ENCODE data around the gene ZMAT3.

Gene ZMAT3

DNA sequence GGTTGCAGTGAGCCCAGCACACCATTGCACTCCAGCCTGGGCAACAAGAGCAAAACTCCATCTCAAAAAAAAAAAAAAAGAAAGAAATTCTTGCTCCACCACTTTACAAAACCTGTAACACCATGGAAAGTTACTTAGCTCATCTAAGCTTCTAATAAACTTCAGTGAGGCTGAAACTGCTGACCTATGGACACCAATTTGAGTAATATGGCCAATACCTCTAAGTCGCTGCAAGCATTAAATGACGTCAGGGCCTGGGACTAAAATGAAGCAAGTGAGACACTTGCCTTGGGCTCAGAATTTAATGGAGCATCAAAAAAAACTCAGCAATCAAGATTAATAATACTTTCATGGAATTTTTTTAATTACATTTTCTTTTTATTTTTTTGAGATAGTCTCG, 42.5 kb downstream of the ZMAT3 start:
- in situ Hi-C loops (cut with HindIII; ENCODE audit: low sequenced_read_pairs), result no loop called here
- no peak overlapping the region for H3K4me3 ChIP-seq (ENCODE audit: low read depth, low read length)
- no peak for DNase-seq (ENCODE audit: low read depth)
- TF ChIP-seq, protein P1, sequence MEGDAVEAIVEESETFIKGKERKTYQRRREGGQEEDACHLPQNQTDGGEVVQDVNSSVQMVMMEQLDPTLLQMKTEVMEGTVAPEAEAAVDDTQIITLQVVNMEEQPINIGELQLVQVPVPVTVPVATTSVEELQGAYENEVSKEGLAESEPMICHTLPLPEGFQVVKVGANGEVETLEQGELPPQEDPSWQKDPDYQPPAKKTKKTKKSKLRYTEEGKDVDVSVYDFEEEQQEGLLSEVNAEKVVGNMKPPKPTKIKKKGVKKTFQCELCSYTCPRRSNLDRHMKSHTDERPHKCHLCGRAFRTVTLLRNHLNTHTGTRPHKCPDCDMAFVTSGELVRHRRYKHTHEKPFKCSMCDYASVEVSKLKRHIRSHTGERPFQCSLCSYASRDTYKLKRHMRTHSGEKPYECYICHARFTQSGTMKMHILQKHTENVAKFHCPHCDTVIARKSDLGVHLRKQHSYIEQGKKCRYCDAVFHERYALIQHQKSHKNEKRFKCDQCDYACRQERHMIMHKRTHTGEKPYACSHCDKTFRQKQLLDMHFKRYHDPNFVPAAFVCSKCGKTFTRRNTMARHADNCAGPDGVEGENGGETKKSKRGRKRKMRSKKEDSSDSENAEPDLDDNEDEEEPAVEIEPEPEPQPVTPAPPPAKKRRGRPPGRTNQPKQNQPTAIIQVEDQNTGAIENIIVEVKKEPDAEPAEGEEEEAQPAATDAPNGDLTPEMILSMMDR (IDR thresholded peaks at IDR 0.05; ENCODE audit: low read depth, low read length, missing control alignments), result no peak

DNA sequence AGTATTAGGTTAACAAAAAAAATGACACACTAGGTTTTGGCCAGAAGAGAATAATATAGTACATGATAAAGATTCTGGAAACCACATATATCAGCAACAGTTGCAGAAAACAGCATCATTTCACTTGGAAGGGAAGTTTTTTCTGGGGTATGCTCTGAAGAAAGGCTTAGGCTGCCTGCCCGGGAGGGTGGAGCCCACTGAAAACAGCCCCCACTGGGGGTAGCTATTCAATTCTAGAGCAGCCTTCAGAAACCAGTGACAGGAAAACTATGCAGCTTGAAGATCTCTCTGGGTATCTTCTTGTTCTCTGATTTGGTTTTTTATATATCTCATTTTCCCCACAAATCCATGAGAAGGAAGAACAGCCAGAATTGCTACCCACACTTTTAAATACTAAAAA, 43.2 kb downstream of the ZMAT3 start:
- no peak for DNase-seq (ENCODE audit: low read depth)
- no peak overlapping the region for H3K4me3 ChIP-seq (ENCODE audit: low read depth, low read length)
- TF ChIP-seq, protein P1 (IDR thresholded peaks at IDR 0.05; ENCODE audit: low read depth, low read length, missing control alignments), result no peak
- in situ Hi-C loops (cut with HindIII; ENCODE audit: low sequenced_read_pairs), result no loop called here

DNA sequence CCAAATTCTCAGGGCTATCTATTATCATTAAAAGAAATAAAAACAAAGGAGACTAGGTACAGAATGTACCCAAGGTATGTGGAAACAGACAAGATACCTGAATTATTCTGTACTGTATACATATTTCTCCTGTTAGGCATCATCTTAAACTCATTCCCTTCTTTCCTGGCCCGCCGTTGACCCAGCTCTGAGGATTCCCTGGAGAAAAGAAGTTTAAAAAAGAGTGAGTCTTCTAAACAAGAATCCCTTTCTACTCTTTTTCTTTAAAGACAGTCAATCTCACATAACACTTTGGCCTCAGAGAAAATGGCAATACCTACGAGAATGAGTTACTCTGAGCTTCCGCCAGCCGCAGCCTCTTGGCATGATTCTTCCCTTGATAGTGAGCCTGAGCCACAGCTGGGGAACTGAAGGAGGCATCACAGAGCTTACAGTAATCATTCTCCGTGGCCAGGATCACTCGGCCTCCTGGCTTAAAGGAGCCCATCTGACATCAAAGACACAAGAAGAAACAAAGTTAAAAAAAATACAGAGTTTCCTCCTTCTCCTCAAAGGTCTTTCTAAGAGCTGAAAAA, 44.2 kb downstream of the ZMAT3 start:
- DNase-seq (ENCODE audit: low read depth), result no peak
- TF ChIP-seq, protein P1 (IDR thresholded peaks at IDR 0.05; ENCODE audit: low read depth, low read length, missing control alignments), result no peak
- H3K4me3 ChIP-seq (ENCODE audit: low read depth, low read length), result no peak overlapping the region

DNA sequence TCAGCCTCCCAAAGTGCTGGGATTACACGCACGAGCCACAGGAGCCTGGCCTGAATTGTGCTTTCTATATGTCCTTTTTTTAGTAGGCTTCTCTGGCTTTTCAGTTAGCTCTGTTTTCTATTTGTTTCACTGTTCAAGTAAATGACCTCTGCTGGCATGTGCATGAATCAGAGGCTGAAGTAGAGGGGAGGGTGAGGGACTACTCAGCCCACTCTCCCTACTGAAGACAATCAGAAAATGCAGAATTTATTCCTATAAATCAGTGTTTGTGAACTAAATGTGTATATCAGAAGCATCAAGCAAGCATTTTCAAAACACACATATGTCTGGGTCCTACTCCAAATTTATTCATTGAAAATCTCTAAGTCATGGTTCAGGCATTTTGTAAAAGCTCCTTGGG, 45.0 kb downstream of the ZMAT3 start:
- in situ Hi-C loops (cut with HindIII; ENCODE audit: low sequenced_read_pairs), result no loop called here
- TF ChIP-seq, protein P1 (IDR thresholded peaks at IDR 0.05; ENCODE audit: low read depth, low read length, missing control alignments), result no peak
- no peak for DNase-seq (ENCODE audit: low read depth)
- no peak overlapping the region for H3K4me3 ChIP-seq (ENCODE audit: low read depth, low read length)

More for the DNA sequence above, 44.2 kb downstream of the ZMAT3 start:
- in situ Hi-C loops (cut with HindIII; ENCODE audit: low sequenced_read_pairs), result no loop called here

DNA sequence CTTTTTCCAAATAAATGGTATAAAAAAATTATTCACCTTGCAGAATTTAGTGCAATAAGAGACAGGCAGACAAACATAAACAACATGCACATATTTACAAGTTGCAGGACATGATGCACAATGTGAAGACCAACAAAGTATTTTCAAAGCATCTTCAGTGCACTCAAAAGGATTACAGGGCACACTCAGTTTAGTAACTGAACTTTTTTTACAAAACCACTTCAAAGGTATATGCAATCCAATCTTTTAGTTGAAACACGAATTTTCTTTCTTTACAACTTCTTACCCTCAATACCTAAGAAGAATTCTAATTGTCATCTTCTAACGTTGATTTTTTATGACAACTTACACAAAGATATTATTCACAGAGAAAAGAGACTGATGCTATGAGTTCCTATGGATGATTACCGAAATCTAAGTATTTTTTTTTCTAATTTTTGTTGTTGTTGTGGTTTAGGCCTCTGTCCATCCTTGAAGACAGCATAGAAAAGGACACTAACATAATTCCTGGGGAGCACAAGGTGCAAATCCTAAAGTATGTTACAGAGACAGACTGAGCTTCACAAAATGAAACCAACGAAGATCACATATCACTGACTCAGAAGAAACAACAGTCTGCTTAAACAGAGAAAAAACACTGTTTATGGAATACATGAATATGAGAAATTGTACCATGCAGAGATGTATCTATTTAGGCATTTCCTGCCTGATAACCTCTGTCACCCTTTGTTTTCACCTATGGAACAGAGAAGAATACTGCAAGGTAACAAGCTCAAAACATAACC, 50.3 kb downstream of the ZMAT3 start:
- TF ChIP-seq, protein P1 (IDR thresholded peaks at IDR 0.05; ENCODE audit: low read depth, low read length, missing control alignments), result no peak
- H3K4me3 ChIP-seq (ENCODE audit: low read depth, low read length), result no peak overlapping the region
- in situ Hi-C loops (cut with HindIII; ENCODE audit: low sequenced_read_pairs), result no loop called here
- no peak for DNase-seq (ENCODE audit: low read depth)

DNA sequence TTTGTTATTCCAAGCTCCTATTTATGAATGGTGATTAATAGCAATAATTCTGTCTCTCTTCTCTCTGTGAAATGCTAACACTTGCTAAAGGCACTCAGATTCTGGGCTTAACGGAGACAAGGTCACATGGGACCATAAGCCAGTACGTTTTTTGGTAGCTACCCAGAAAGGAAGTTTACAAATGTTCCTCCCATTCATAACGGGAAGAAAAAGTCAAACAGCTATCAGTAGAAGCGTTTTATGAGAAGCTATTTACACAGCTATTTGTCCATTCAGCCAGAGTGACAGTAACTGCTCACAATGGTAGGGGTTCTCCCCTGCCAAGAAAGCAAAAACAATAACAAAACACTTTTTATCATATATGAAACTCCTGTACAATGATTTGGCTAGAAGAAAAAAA, 51.5 kb downstream of the ZMAT3 start:
- H3K4me3 ChIP-seq (ENCODE audit: low read depth, low read length), result no peak overlapping the region
- DNase-seq (ENCODE audit: low read depth), result no peak
- in situ Hi-C loops (cut with HindIII; ENCODE audit: low sequenced_read_pairs), result no loop called here
- TF ChIP-seq, protein P1 (IDR thresholded peaks at IDR 0.05; ENCODE audit: low read depth, low read length, missing control alignments), result no peak

Data from astrocyte of the cerebellum (primary cell).